Stimulated activated memory B cell treated with anti-CD40 and anti-IgM and Interleukin-4, amounts not matched to agents 10 μg/mL and 1 μg/mL and 100 μg/mL, for 72 hours (primary cell): ENCODE measurements around the gene GAGE12F.
"Not testable (repeated sequence)": the region's sequence is repeated elsewhere in the genome, so short reads cannot be mapped to it uniquely, and the experiment has no call there.

Experiments
- ATAC-seq: fragments of 150-1000 bp; cut with Tn5 transposase; 2 replicates; pipeline ENCODE4 v1.10.0; 2021
- H3K27ac Mint-ChIP-seq: one replicate; pipeline ENCODE4 v1.8.0; 2022; ENCODE audit warnings: mild to moderate bottlenecking, mixed read lengths
- H3K27me3 Mint-ChIP-seq: one replicate; pipeline ENCODE4 v1.8.0; 2022; ENCODE audit warnings: mixed read lengths
- H3K36me3 Mint-ChIP-seq: one replicate; pipeline ENCODE4 v1.8.0; 2022; ENCODE audit warnings: mixed read lengths
- H3K4me1 Mint-ChIP-seq: one replicate; pipeline ENCODE4 v1.8.0; 2022; ENCODE audit warnings: mixed read lengths
- H3K4me3 Mint-ChIP-seq: one replicate; pipeline ENCODE4 v1.8.0; 2022; ENCODE audit warnings: mild to moderate bottlenecking, moderate library complexity, mixed read lengths
- H3K9me3 Mint-ChIP-seq: one replicate; pipeline ENCODE4 v1.8.0; 2022; ENCODE audit warnings: mixed read lengths

The GAGE12F gene

GRCh38 chrX:49560542-49560941, at the start of gene GAGE12F:
TSS of gene GAGE12F (plus strand) at chrX:49560842. CDS start at chrX:49561997, 1,155 bp downstream.
- not testable (repeated sequence) for H3K4me3 Mint-ChIP-seq, H3K27ac Mint-ChIP-seq, ATAC-seq, H3K36me3 Mint-ChIP-seq, H3K27me3 Mint-ChIP-seq, H3K9me3 Mint-ChIP-seq, H3K4me1 Mint-ChIP-seq

GRCh38 chrX:49531877-49532276, 28.8 kb upstream of the GAGE12F start, which contains the start of gene GAGE12C:
TSS of gene GAGE12C (plus strand) at chrX:49532177. CDS start at chrX:49533332, 1,155 bp downstream.
- H3K27ac Mint-ChIP-seq, H3K9me3 Mint-ChIP-seq, H3K36me3 Mint-ChIP-seq, ATAC-seq, H3K4me3 Mint-ChIP-seq, H3K4me1 Mint-ChIP-seq, H3K27me3 Mint-ChIP-seq: not testable (repeated sequence)

- not testable (repeated sequence) for H3K27ac Mint-ChIP-seq, H3K36me3 Mint-ChIP-seq, H3K27me3 Mint-ChIP-seq, H3K4me3 Mint-ChIP-seq, H3K9me3 Mint-ChIP-seq, H3K4me1 Mint-ChIP-seq, ATAC-seq
Measured at GRCh38 chrX:49541433-49541832, 19.2 kb upstream of the GAGE12F start, which contains the start of gene GAGE12D. TSS of gene GAGE12D (plus strand) at chrX:49541733. CDS start at chrX:49542888, 1,155 bp downstream.

- not testable (repeated sequence) for ATAC-seq, H3K4me3 Mint-ChIP-seq, H3K4me1 Mint-ChIP-seq, H3K27me3 Mint-ChIP-seq, H3K36me3 Mint-ChIP-seq, H3K9me3 Mint-ChIP-seq, H3K27ac Mint-ChIP-seq
Measured at GRCh38 chrX:49550989-49551388, 9.7 kb upstream of the GAGE12F start, which contains the start of gene GAGE12E. TSS of gene GAGE12E (plus strand) at chrX:49551289. CDS start at chrX:49552444, 1,155 bp downstream.

- H3K4me1 Mint-ChIP-seq, H3K27me3 Mint-ChIP-seq, H3K9me3 Mint-ChIP-seq, H3K36me3 Mint-ChIP-seq, H3K4me3 Mint-ChIP-seq, ATAC-seq, H3K27ac Mint-ChIP-seq: not testable (repeated sequence)
Measured at GRCh38 chrX:49568728-49569127, 8.1 kb downstream of the GAGE12F start.

GRCh38 chrX:49569152-49569551, 8.5 kb downstream of the GAGE12F start:
- not testable (repeated sequence) for H3K27me3 Mint-ChIP-seq, H3K9me3 Mint-ChIP-seq, ATAC-seq, H3K27ac Mint-ChIP-seq, H3K4me1 Mint-ChIP-seq, H3K36me3 Mint-ChIP-seq, H3K4me3 Mint-ChIP-seq

- not testable (repeated sequence) for H3K9me3 Mint-ChIP-seq, ATAC-seq, H3K4me3 Mint-ChIP-seq, H3K36me3 Mint-ChIP-seq, H3K4me1 Mint-ChIP-seq, H3K27me3 Mint-ChIP-seq, H3K27ac Mint-ChIP-seq
Measured at GRCh38 chrX:49570100-49570499, 9.5 kb downstream of the GAGE12F start, which contains the start of gene GAGE12G. TSS of gene GAGE12G (plus strand) at chrX:49570400. CDS start at chrX:49571555, 1,155 bp downstream.

GRCh38 chrX:49579649-49580048, 19.0 kb downstream of the GAGE12F start, which contains the start of gene GAGE12H:
TSS of gene GAGE12H (plus strand) at chrX:49579949. CDS start at chrX:49581104, 1,155 bp downstream.
- not testable (repeated sequence) for H3K4me3 Mint-ChIP-seq, H3K27ac Mint-ChIP-seq, H3K9me3 Mint-ChIP-seq, H3K27me3 Mint-ChIP-seq, ATAC-seq, H3K36me3 Mint-ChIP-seq, H3K4me1 Mint-ChIP-seq

GRCh38 chrX:49589196-49589595, 28.6 kb downstream of the GAGE12F start, which contains the start of gene GAGE2A:
TSS of gene GAGE2A (plus strand) at chrX:49589496. CDS start at chrX:49590651, 1,155 bp downstream.
- not testable (repeated sequence) for ATAC-seq, H3K9me3 Mint-ChIP-seq, H3K27ac Mint-ChIP-seq, H3K27me3 Mint-ChIP-seq, H3K4me1 Mint-ChIP-seq, H3K4me3 Mint-ChIP-seq, H3K36me3 Mint-ChIP-seq

GRCh38 chrX:49589769-49590478, 29.3 kb downstream of the GAGE12F start:
- not testable (repeated sequence) for H3K9me3 Mint-ChIP-seq, ATAC-seq, H3K4me1 Mint-ChIP-seq, H3K27me3 Mint-ChIP-seq, H3K4me3 Mint-ChIP-seq, H3K36me3 Mint-ChIP-seq, H3K27ac Mint-ChIP-seq

GRCh38 chrX:49590488-49590887, 29.8 kb downstream of the GAGE12F start:
- H3K27ac Mint-ChIP-seq, ATAC-seq, H3K9me3 Mint-ChIP-seq, H3K36me3 Mint-ChIP-seq, H3K27me3 Mint-ChIP-seq, H3K4me3 Mint-ChIP-seq, H3K4me1 Mint-ChIP-seq: not testable (repeated sequence)

- not testable (repeated sequence) for H3K4me3 Mint-ChIP-seq, H3K27ac Mint-ChIP-seq, H3K27me3 Mint-ChIP-seq, ATAC-seq, H3K9me3 Mint-ChIP-seq, H3K4me1 Mint-ChIP-seq, H3K36me3 Mint-ChIP-seq
Measured at GRCh38 chrX:49598720-49599119, 38.1 kb downstream of the GAGE12F start, which contains the start of gene GAGE1. TSS of gene GAGE1 (plus strand) at chrX:49599020. CDS start at chrX:49600175, 1,155 bp downstream.

- H3K9me3 Mint-ChIP-seq, result no peaks in the 10 kb centered on the region
- no peaks in the 10 kb centered on the region for H3K27me3 Mint-ChIP-seq
- H3K36me3 Mint-ChIP-seq, result no peaks in the 10 kb centered on the region
- H3K4me3 Mint-ChIP-seq, result no peak overlapping the region
- no peaks in the 10 kb centered on the region for H3K4me1 Mint-ChIP-seq
- H3K27ac Mint-ChIP-seq, result no peak overlapping the region
- no peak for ATAC-seq
Measured at GRCh38 chrX:49610718-49611310, 50.2 kb downstream of the GAGE12F start.
